Activated CD4-positive, alpha-beta memory T cell treated with anti-CD3 and anti-CD28 coated beads for 36 hours (primary cell): ENCODE data around the gene ECE1. TPM values are rescaled to one million over a fixed set of nuclear protein-coding genes. Genes with fewer than 3 reads are reported as not detected.
A peak's percentile ranks its signal among the peaks of the same experiment; 100 is the strongest.

Source experiments
- CTCF ChIA-PET: fragments of 350-600 bp; sonication (Branson Sonifier 250); formaldehyde crosslinking; loops from one replicate; lab custom pipeline; 2021; ENCODE audit warnings: antibody characterized with exemption, inconsistent platforms; lab: Charles Lee
- POLR2A ChIA-PET: fragments of 350-600 bp; sonication (Branson Sonifier 250); formaldehyde crosslinking; loops from one replicate; lab custom pipeline; 2021; ENCODE audit warnings: antibody characterized with exemption; lab: Charles Lee
- DNase-seq: peaks from one replicate; pipeline ENCODE4 v3.0.0-alpha.2; 2020
- H3K27ac Mint-ChIP-seq: one replicate; pipeline ENCODE4 v1.8.0; 2021; ENCODE audit warnings: mixed read lengths
- H3K27me3 Mint-ChIP-seq: one replicate; pipeline ENCODE4 v1.8.0; 2021; ENCODE audit warnings: mixed read lengths
- H3K36me3 Mint-ChIP-seq: one replicate; pipeline ENCODE4 v1.8.0; 2021; ENCODE audit warnings: mixed read lengths
- H3K4me1 Mint-ChIP-seq: one replicate; pipeline ENCODE4 v1.8.0; 2021; ENCODE audit warnings: low read depth, mixed read lengths
- H3K4me3 Mint-ChIP-seq: one replicate; pipeline ENCODE4 v1.8.0; 2021; ENCODE audit warnings: mild to moderate bottlenecking, mixed read lengths
- H3K9me3 Mint-ChIP-seq: one replicate; pipeline ENCODE4 v1.8.0; 2021; ENCODE audit warnings: mixed read lengths
- intact Hi-C: fragments of 100-400 bp; cut with micrococcal nuclease; formaldehyde crosslinking; loops from one replicate; pipeline ENCODE4 v1.15.1; 2023
- total RNA-seq, 2 experiments: library from RNA; stranded (reverse); gene quantifications; one replicate each; pipeline ENCODE4 v1.2.3, GENCODE V29; 2021

The ECE1 gene
- total RNA-seq: 100 to 1,000 TPM; 137 to 144 TPM

DNA sequence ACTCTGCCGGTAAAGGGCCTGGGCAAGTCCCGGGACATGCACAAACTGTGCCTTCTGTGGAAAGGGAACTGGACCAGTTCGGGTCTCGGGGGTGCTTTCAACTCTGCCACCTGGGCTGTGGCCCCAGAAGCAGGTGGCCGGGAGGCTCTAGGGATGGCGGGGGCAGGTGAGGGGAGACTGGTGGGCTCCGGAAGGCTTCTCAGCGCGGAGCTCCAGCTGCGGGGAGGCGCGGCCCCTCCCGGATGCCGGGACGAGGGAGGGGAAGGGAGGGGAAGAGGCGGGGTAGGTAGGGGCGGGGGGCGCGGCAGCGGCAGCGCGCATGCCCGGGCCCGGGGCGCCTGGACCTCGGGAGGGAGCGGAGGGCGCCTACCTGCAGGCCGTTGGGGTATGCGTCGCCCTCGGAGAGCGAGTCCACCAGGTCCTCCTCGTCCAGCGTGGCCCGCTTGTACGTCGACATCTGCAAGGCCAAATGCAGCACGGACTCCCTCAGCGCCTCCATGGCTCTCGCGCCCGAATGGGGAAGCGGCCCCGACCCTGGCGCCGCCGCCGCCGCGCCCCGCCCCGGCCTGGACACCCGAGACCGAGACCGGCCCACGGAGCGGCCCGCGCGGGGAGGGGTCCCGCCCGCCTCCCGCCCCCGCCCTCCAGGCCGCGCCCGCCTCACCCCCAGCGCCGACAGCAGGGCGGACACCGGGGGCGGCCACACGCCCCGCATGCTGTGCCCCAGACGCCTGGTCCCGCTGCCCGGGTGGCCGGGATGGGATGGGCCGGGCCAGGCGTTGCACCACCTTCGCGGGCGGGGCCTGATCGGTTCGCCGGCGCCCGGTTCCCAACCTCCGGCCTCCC is at the start of gene ECE1:
ECE1 (minus strand) TSS at position 764 of the 846 bp plus-strand sequence; CDS start at position 715, 49 bp downstream.
- H3K27me3 Mint-ChIP-seq: no peaks in the 10 kb centered on the region
- intact Hi-C loops: loop anchor here (5.0 to 10.0 kb wide), 3 partner anchors 628 to 757 kb away; partner anchors contain the start of gene DDOST

DNA sequence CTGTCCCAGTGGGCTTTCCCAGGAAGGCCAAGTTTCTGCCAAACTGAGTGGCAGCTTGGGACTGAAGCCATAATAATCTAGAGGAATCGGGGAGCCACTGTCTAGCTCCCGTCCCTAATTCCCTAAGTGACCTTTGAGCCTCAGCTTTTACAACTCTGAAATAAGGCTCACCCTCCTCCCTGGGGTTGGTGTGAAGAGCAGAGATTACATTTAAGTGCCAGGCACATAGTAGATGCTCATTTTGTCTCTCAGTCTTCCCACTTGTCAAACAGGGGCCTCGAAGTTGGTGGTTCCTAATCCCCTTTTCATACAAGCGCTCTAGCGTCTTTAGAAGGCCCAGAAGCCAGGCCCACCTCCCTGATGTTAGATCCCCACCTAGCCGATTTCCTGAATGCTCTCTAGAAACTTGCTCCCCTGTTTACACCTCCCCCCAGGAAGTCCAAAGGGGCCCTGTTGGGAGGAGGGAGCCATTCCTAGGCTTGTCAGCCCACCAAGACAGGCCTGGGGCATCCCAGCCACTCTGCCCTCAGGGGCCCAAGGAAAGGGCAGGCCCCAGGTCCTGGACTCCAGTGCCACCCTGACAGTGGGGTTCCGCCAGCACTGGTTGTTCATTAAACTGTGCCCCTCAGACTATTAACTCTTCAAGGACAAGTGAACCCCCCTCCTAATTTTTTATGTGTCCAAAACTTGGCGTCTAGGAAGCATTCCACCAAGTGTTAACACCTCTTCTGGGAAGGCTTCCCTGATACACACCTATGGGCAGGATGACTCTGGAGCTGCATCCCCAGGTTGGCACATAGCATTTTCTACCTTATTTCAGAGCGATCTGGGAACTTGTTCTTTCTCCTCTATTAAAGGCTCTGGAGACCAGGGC is 49.3 kb upstream of the ECE1 start:
- Mint-ChIP-seq H3K9me3 (no peaks in the 10 kb centered on the region), H3K27me3 (no peaks in the 10 kb centered on the region), H3K27ac (no peak overlapping the region), H3K4me3 (no peak overlapping the region), H3K36me3 (peaks cover 31% of the 10 kb centered on the region), H3K4me1 (peaks cover 90% of the 10 kb centered on the region)
- ChIA-PET POLR2A (no interaction called here), CTCF (interaction anchor here (0.6 to 7.7 kb wide), 3 partner anchors 15 to 126 kb away, joined by 5 to 87 read pairs (median 83); no protein-coding TSS in a partner anchor)
- intact Hi-C loops: no loop called here
- DNase-seq: no peak

More for the DNA sequence above, at the start of gene ECE1:
- Mint-ChIP-seq H3K9me3 (no peaks in the 10 kb centered on the region), H3K4me1 (peaks cover 57% of the 10 kb centered on the region), H3K4me3 (peak within 1 kb of the TSS; percentile 90), H3K36me3 (peaks cover 24% of the 10 kb centered on the region), H3K27ac (peak within 1 kb of the TSS; percentile 99)
- DNase-seq: peak; percentile 68
- ChIA-PET POLR2A (no interaction called here), CTCF (interaction anchor here (0.6 to 20.3 kb wide), 5 partner anchors 10 to 78 kb away, joined by 3 to 261 read pairs (median 5); no protein-coding TSS in a partner anchor)

DNA sequence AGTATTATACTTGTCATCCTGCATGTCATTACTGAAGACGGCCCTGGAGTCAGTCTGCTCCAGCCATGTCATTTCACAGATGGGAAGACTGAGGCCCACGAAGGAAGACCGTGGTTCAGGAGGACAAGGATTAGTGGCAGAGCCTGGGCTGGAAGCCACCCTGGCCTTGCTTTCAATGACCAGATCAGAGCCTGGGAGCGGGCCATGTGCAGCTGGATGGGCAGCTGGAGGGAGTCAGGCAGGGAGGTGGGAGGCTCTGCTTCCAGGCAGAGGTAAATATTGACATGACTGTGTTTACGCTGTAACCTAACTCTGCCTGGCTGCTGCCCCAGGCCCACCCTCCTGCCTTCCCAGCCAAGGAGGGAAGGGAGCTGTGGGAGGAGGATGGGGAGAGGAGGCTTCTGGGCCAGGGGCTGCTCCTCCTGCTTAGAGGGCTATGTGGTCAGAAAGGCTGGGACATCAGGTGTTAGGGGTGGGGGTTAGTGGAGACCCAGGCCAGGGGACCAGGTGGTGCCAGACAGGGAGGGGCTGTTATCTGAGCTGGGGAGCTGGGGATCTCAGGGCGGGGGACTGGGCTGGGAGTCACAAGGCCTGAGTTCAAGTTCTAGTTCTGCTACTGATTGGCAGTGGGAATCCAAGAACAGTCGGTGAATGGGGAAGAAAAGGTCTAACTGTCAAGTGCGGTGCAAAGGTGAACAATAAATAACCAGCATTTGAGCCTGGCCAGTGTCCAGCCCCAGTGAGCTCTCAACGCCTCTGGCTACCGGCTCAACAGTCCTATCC is 48.5 kb upstream of the ECE1 start:
- ChIA-PET POLR2A (interaction anchor here (0.6 to 4.0 kb wide), 4 partner anchors 14 to 81 kb away, joined by 3 to 20 read pairs (median 3); no protein-coding TSS in a partner anchor), CTCF (interaction anchor here (0.6 to 7.7 kb wide), 3 partner anchors 14 to 125 kb away, joined by 5 to 87 read pairs (median 83); no protein-coding TSS in a partner anchor)
- intact Hi-C loops: no loop called here
- Mint-ChIP-seq H3K36me3 (peaks cover 28% of the 10 kb centered on the region), H3K27me3 (no peaks in the 10 kb centered on the region), H3K4me3 (no peak overlapping the region), H3K4me1 (peaks cover 96% of the 10 kb centered on the region), H3K9me3 (no peaks in the 10 kb centered on the region), H3K27ac (peak overlapping the region; percentile 74)
- no peak for DNase-seq

DNA sequence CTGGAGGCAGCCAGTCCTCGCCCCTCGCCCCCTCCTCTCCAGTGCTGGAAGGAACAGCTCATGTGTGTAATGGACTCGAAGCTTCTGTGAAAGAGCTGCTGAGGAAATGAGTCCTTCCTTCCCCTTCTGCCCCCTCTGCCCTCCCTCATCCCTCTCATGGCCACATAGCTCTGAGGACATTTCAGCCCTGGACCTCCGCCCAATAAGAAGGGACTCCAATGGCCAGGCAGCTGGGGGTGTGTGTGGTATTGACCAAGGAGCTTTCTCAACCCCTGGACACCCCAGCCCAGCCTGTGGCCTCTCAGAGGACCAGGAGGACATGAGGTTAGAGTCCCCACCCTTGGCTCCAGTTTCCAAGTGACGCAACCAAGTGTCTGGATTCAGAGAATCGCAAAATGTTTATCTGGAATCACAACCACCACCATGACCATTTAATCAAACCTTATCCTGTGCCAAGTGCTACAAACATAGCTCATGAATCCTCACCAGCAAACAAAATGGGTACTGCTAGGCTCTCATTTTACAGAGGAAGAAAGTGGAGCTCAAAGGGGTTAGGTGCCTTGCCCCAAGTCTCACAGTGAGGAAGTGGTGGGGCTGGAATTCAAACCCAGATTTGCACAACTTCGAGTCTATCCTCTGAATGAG is 47.8 kb upstream of the ECE1 start:
- peaks cover 21% of the 10 kb centered on the region for H3K36me3 Mint-ChIP-seq
- intact Hi-C loops: no loop called here
- H3K27ac Mint-ChIP-seq: peak overlapping the region; percentile 74
- H3K4me3 Mint-ChIP-seq: no peak overlapping the region
- no peaks in the 10 kb centered on the region for H3K27me3 Mint-ChIP-seq
- POLR2A ChIA-PET: interaction anchor here (0.6 to 4.0 kb wide), 4 partner anchors 13 to 80 kb away, joined by 3 to 20 read pairs (median 3); no protein-coding TSS in a partner anchor
- CTCF ChIA-PET: interaction anchor here (0.9 to 7.7 kb wide), 5 partner anchors 14 to 106 kb away, joined by 3 to 87 read pairs (median 4); no protein-coding TSS in a partner anchor
- DNase-seq: peak; percentile 33
- H3K9me3 Mint-ChIP-seq: no peaks in the 10 kb centered on the region
- peaks cover 94% of the 10 kb centered on the region for H3K4me1 Mint-ChIP-seq

DNA sequence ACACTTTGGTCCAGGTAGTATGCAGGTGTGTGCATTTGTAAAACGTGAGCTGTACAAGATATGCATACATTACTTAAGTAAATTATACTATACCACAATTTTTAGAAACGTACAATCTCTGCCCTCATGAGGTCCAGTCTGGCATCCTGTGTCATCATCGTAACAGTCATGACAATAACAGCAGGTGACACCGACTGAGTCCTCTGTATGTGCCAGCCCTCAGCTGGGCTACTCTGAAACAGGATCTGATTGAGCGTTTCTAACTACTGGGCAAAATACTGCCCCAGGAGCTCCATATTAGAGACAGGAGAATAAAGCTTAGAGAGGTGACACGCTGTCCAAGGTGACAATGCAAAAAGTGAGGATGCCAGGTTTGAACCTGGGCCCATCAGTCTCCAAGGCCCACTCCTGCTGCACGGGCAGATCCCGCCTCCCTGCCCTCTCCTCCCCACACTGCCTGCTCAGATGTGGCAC is 47.2 kb upstream of the ECE1 start:
- H3K36me3 Mint-ChIP-seq: peaks cover 19% of the 10 kb centered on the region
- H3K9me3 Mint-ChIP-seq: no peaks in the 10 kb centered on the region
- peaks cover 93% of the 10 kb centered on the region for H3K4me1 Mint-ChIP-seq
- no peak for DNase-seq
- CTCF ChIA-PET: interaction anchor here (0.9 to 7.7 kb wide), 7 partner anchors 13 to 105 kb away, joined by 3 to 87 read pairs (median 4); no protein-coding TSS in a partner anchor
- peak overlapping the region; percentile 74 for H3K27ac Mint-ChIP-seq
- H3K4me3 Mint-ChIP-seq: no peak overlapping the region
- intact Hi-C loops: no loop called here
- POLR2A ChIA-PET: interaction anchor here (1.1 to 4.0 kb wide), 3 partner anchors 13 to 80 kb away, joined by 3 to 20 read pairs (median 3); no protein-coding TSS in a partner anchor
- H3K27me3 Mint-ChIP-seq: no peaks in the 10 kb centered on the region

DNA sequence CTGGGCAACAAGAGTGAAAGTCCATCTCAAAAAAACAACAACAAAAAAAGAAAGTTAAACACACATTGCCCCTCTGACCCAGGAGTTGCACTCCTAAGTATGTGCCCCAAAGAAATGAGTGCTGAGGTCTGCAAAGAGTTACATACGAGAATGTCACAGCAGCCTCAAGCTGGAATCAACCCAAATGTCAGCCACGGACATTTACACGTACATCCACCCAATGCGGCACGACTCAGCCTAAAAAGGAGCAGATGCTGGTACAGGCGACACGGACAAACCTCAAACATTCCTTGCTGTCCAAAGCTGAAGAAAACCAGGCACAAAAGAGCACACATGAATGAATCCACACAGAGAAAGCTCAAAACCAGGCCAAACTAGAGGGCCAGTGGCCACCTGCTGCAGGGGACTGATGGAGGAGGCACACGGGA is 46.8 kb upstream of the ECE1 start:
- POLR2A ChIA-PET: interaction anchor here (1.1 to 4.0 kb wide), 4 partner anchors 12 to 79 kb away, joined by 3 to 20 read pairs (median 3); no protein-coding TSS in a partner anchor

DNA sequence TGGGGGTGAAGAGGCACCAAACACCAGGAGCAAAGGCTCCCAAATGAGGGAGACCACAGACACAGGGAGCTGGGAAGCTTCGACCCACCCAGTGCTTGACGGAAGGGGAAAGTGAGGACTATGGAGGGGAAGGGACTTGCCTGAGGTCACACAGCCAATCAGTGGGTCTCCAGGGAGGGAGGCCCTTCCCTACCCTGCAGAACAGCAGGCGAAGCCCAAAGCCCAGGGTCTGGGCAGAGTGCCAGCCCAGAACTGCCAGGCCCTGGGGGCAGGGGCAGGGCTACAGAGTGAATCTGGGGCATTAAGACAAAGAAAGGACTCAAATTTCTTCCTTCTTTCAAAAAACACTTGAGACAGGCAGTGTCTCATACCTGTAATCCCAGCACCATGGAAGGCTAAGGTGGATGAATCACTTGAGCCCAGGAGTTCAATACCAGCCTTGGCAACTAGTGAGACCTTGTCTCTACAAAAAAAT is 45.5 kb upstream of the ECE1 start:
- intact Hi-C loops: loop anchor here (2.0 kb wide), 1 partner anchor 81 kb away; no protein-coding TSS in a partner anchor
- no peaks in the 10 kb centered on the region for H3K9me3 Mint-ChIP-seq
- CTCF ChIA-PET: interaction anchor here (0.8 to 7.7 kb wide), 5 partner anchors 11 to 81 kb away, joined by 4 to 87 read pairs (median 23); no protein-coding TSS in a partner anchor
- POLR2A ChIA-PET: interaction anchor here (1.1 to 4.0 kb wide), 4 partner anchors 9 to 43 kb away, joined by 3 to 46 read pairs (median 12); no protein-coding TSS in a partner anchor
- peak overlapping the region; percentile 83 for H3K4me3 Mint-ChIP-seq
- H3K27ac Mint-ChIP-seq: peak overlapping the region; percentile 98
- DNase-seq: no peak
- peaks cover 90% of the 10 kb centered on the region for H3K4me1 Mint-ChIP-seq
- peaks cover 18% of the 10 kb centered on the region for H3K36me3 Mint-ChIP-seq
- no peaks in the 10 kb centered on the region for H3K27me3 Mint-ChIP-seq

More for the DNA sequence above, 46.8 kb upstream of the ECE1 start:
- no peak for DNase-seq
- no peak overlapping the region for H3K4me3 Mint-ChIP-seq
- CTCF ChIA-PET: interaction anchor here (0.9 to 7.7 kb wide), 6 partner anchors 13 to 105 kb away, joined by 3 to 87 read pairs (median 4); no protein-coding TSS in a partner anchor
- H3K4me1 Mint-ChIP-seq: peaks cover 92% of the 10 kb centered on the region
- H3K9me3 Mint-ChIP-seq: no peaks in the 10 kb centered on the region
- H3K27ac Mint-ChIP-seq: peak overlapping the region; percentile 54
- H3K27me3 Mint-ChIP-seq: no peaks in the 10 kb centered on the region
- intact Hi-C loops: no loop called here
- peaks cover 17% of the 10 kb centered on the region for H3K36me3 Mint-ChIP-seq

DNA sequence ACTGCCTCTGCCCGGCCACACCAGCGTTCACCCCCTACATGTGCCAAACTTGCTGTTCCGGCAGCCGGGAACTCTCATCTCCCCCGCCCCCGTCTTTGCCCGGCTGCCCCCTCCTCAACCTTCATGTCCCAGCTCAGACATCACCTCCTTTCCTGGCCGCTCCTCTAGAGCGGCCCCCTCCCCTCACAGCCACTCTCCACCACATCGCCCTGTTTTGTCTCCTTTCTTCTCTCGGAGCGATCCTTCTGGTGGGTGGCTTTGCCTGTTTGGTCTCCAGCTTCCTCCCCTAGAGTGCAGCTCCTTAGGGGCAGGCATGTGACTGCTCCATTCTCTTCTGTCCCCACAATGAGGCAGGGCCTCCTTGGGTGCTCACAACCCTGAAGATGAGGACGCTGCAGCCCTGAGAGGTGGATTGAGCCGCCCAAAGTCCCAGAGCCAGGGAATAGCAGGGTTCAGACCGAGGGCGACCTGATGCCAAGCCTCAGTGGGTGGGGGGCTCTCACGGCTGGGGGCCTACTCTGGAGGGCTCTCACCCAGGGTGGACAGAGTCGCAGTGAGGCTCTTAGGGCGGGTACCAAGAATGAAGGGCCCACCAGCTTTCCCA is 44.9 kb upstream of the ECE1 start:
- Mint-ChIP-seq H3K27ac (peak overlapping the region; percentile 98), H3K4me1 (peaks cover 91% of the 10 kb centered on the region), H3K36me3 (peaks cover 21% of the 10 kb centered on the region), H3K27me3 (no peaks in the 10 kb centered on the region), H3K9me3 (no peaks in the 10 kb centered on the region), H3K4me3 (peak overlapping the region; percentile 83)
- ChIA-PET POLR2A (interaction anchor here (1.1 to 4.0 kb wide), 5 partner anchors 8 to 65 kb away, joined by 3 to 46 read pairs (median 6); no protein-coding TSS in a partner anchor), CTCF (interaction anchor here (0.8 to 7.7 kb wide), 6 partner anchors 10 to 80 kb away, joined by 4 to 87 read pairs (median 21); no protein-coding TSS in a partner anchor)
- intact Hi-C loops: loop anchor here (2.0 kb wide), 1 partner anchor 80 kb away; no protein-coding TSS in a partner anchor
- no peak for DNase-seq

DNA sequence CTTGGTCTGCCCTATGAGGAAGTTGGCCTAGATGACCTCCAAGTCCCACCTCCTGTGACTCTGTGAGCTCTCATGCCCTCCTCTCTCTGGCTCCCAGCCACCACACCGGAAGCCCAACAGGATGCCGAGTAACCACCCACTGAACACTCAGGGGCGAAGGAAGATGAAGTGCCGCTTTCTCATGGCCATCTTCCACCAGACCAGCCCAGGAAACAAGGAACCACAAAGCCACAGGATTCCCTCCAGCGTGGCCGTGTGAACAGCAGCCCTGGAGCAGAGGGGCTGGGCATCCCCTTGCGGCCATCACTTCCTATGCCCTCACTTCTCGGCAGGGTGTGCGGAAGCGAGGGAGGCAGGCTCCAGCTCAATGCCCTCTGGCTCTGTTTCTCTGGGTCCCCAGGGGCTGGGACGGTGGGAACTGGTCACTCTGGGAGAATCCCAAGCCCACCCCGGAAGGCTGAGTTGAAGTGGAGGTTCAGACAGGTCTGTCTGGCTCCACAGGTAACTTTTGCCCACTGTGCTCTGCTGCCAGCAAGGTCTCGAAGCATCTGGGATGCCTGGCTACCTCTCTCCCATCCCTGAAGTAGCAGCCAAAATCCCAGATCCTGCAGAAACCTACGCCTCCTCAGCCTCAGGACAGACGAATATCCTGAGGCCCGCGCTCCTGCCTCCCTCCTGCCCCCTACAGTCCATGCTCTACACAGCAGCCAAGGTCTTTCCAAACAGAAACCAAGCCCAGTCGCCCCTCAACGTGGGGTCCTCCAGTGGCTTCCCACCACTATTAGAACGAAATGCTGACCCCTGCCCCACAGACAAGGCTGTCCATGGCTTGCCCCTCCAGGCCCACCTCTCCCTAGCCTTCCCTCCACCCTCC is 44.2 kb upstream of the ECE1 start:
- Mint-ChIP-seq H3K27ac (peak overlapping the region; percentile 98), H3K4me1 (peaks cover 88% of the 10 kb centered on the region), H3K36me3 (peaks cover 24% of the 10 kb centered on the region), H3K4me3 (peak overlapping the region; percentile 83), H3K9me3 (no peaks in the 10 kb centered on the region), H3K27me3 (no peaks in the 10 kb centered on the region)
- ChIA-PET CTCF (interaction anchor here (0.6 to 7.7 kb wide), 17 partner anchors 8 to 117 kb away, joined by 3 to 87 read pairs (median 6); no protein-coding TSS in a partner anchor), POLR2A (interaction anchor here (1.2 to 4.0 kb wide), 7 partner anchors 9 to 82 kb away, joined by 3 to 46 read pairs (median 14); no protein-coding TSS in a partner anchor)
- peak; percentile 89 for DNase-seq
- intact Hi-C loops: loop anchor here (1.0 to 2.0 kb wide), 4 partner anchors 9 to 80 kb away; no protein-coding TSS in a partner anchor
